Astrocyte (in vitro differentiated cells and primary cell): ENCODE data around the gene DNAJC7. TPM values are rescaled to one million over a fixed set of nuclear protein-coding genes. Genes with fewer than 3 reads are reported as not detected.

ENCODE experiments used
- DNase-seq: peaks from one replicate; pipeline ENCODE4 v3.0.0-alpha.2; 2010; ENCODE audit warnings: low read depth
- FAIRE-seq: peaks from 2 replicates; lab custom pipeline; 2011; peaks lifted over from hg19 to GRCh38; lab: Jason Lieb, UNC
- H2AFZ ChIP-seq: 2 replicates; pipeline ENCODE4 v1.6.0; 2012; ENCODE audit warnings: low read depth, low read length, inconsistent platforms
- H3K27ac ChIP-seq: 2 replicates; pipeline ENCODE4 v1.5.1; 2011; ENCODE audit warnings: low read depth, low read length, inconsistent platforms
- H3K27me3 ChIP-seq: 2 replicates; pipeline ENCODE4 v1.6.0; 2011; ENCODE audit warnings: low read length, inconsistent platforms; ENCODE audit not compliant: insufficient read depth
- H3K36me3 ChIP-seq: 2 replicates; pipeline ENCODE4 v1.5.1; 2011; ENCODE audit warnings: low read length, inconsistent platforms; ENCODE audit not compliant: insufficient read depth
- H3K4me1 ChIP-seq: 2 replicates; pipeline ENCODE4 v1.5.1; 2011; ENCODE audit warnings: low read length, inconsistent platforms; ENCODE audit not compliant: insufficient read depth
- H3K4me2 ChIP-seq: 2 replicates; pipeline ENCODE4 v1.6.0; 2012; ENCODE audit warnings: low read length, inconsistent platforms
- H3K4me3 ChIP-seq: 2 replicates; pipeline ENCODE4 v1.5.1; 2011; ENCODE audit warnings: low read depth, mild to moderate bottlenecking, low read length, inconsistent platforms; ENCODE audit not compliant: insufficient read depth
- H3K79me2 ChIP-seq: 2 replicates; pipeline ENCODE4 v1.6.0; 2012; ENCODE audit warnings: mild to moderate bottlenecking, low read length, inconsistent platforms; ENCODE audit not compliant: insufficient read depth
- H3K9ac ChIP-seq: 2 replicates; pipeline ENCODE4 v1.6.0; 2012; ENCODE audit warnings: mild to moderate bottlenecking, low read length, inconsistent platforms
- H3K9me3 ChIP-seq: 2 replicates; pipeline ENCODE4 v1.5.1; 2012; ENCODE audit warnings: low read depth, mild to moderate bottlenecking, low read length, inconsistent platforms; ENCODE audit not compliant: insufficient read depth
- H4K20me1 ChIP-seq: 2 replicates; pipeline ENCODE4 v1.6.0; 2012; ENCODE audit warnings: low read length, inconsistent platforms; ENCODE audit not compliant: insufficient read depth
- H3K27ac Mint-ChIP-seq: one replicate; pipeline ENCODE4 v1.8.0; 2021; ENCODE audit warnings: mild to moderate bottlenecking, mixed read lengths; ENCODE audit not compliant: unreplicated experiment
- H3K27me3 Mint-ChIP-seq: one replicate; pipeline ENCODE4 v1.8.0; 2021; ENCODE audit warnings: low read depth, mixed read lengths; ENCODE audit not compliant: unreplicated experiment
- H3K36me3 Mint-ChIP-seq: one replicate; pipeline ENCODE4 v1.8.0; 2021; ENCODE audit warnings: low read depth, mixed read lengths; ENCODE audit not compliant: unreplicated experiment
- H3K4me1 Mint-ChIP-seq: one replicate; pipeline ENCODE4 v1.8.0; 2021; ENCODE audit warnings: low read depth, mixed read lengths; ENCODE audit not compliant: unreplicated experiment
- H3K4me3 Mint-ChIP-seq: one replicate; pipeline ENCODE4 v1.8.0; 2021; ENCODE audit warnings: mild to moderate bottlenecking, moderate library complexity, mixed read lengths; ENCODE audit not compliant: unreplicated experiment
- H3K9me3 Mint-ChIP-seq: one replicate; pipeline ENCODE4 v1.8.0; 2021; ENCODE audit warnings: mild to moderate bottlenecking, mixed read lengths; ENCODE audit not compliant: unreplicated experiment
- EZH2 ChIP-seq: IDR thresholded peaks from 2 replicates; pipeline ENCODE4 v1.6.1; 2012; ENCODE audit warnings: mild to moderate bottlenecking, low read length, inconsistent platforms; ENCODE audit not compliant: insufficient read depth
- total RNA-seq: library from RNA; stranded (reverse); gene quantifications from 2 replicates; pipeline ENCODE4 v1.2.1, GENCODE V29; 2021
- TF ChIP-seq, protein P1 (sequence below): IDR thresholded peaks from 2 replicates; pipeline ENCODE4 v1.5.1; 2011; ENCODE audit warnings: low read depth, mild to moderate bottlenecking, inconsistent platforms, low read length, moderate library complexity; ENCODE audit not compliant: insufficient read depth

Gene DNAJC7
- total RNA-seq, 1 donor from 2014 or later = 96.0 TPM

DNA sequence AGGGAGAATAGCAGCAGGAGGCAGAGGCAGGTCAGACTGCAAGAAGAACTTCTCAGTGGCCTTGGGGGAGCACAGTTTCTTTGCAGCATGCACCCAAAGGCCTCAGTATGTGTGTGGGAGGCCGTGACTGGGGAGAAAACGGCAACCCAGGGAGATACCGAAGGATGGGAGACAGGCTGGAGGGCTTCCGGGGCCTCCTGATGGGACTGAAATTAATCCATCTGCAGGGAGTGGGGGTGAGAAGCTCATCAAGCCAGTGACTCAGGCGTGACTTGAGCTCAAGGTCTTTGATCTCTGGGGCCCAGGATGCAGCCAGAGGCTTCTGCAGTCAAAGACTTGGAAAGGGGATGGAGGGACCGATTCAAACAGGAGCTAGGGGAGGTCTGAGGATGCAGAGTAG lies 38.3 kb upstream of the DNAJC7 start:
- Mint-ChIP-seq H3K27ac (no peak overlapping the region), H3K4me1 (peaks cover 6% of the 10 kb centered on the region), H3K4me3 (no peak overlapping the region), H3K36me3 (peaks cover 2% of the 10 kb centered on the region), H3K27me3 (peaks cover 57% of the 10 kb centered on the region), H3K9me3 (no peaks in the 10 kb centered on the region)
- FAIRE-seq (no peak), DNase-seq (no peak)
- Histone ChIP-seq H4K20me1 (no peaks in the 10 kb centered on the region), H3K4me2 (no peak overlapping the region), H3K4me1 (no peaks in the 10 kb centered on the region), H3K9me3 (no peaks in the 10 kb centered on the region), H3K27ac (no peak overlapping the region), H3K27me3 (peaks cover 34% of the 10 kb centered on the region), H3K79me2 (no peaks in the 10 kb centered on the region), H3K4me3 (no peak overlapping the region), H2AFZ (no peak overlapping the region), H3K36me3 (no peaks in the 10 kb centered on the region), H3K9ac (no peak overlapping the region)
- no peak for TF ChIP-seq EZH2
- TF ChIP-seq, protein P1, sequence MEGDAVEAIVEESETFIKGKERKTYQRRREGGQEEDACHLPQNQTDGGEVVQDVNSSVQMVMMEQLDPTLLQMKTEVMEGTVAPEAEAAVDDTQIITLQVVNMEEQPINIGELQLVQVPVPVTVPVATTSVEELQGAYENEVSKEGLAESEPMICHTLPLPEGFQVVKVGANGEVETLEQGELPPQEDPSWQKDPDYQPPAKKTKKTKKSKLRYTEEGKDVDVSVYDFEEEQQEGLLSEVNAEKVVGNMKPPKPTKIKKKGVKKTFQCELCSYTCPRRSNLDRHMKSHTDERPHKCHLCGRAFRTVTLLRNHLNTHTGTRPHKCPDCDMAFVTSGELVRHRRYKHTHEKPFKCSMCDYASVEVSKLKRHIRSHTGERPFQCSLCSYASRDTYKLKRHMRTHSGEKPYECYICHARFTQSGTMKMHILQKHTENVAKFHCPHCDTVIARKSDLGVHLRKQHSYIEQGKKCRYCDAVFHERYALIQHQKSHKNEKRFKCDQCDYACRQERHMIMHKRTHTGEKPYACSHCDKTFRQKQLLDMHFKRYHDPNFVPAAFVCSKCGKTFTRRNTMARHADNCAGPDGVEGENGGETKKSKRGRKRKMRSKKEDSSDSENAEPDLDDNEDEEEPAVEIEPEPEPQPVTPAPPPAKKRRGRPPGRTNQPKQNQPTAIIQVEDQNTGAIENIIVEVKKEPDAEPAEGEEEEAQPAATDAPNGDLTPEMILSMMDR = no peak

DNA sequence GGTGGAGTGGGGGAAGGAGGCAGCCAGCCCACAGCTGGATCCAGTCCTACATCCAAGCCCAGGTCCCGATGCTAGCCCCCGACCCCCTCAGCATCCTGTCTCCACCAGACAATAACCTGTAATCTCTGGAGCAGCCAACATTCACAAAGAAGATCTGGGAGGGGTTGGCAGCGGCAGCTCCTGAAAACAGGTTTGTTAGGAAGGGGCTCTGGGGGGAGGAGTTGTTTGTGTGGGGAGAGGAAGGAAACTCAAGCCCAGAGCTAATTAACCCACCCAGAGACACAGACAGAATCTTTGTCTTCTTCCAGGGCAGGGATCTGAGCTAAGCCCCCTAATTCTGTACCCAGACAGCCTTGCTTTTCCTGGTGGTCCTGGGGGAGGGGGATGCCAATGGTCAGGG lies 37.8 kb upstream of the DNAJC7 start:
- Histone ChIP-seq H3K27ac (no peak overlapping the region), H3K36me3 (no peaks in the 10 kb centered on the region), H3K4me1 (peaks cover 1% of the 10 kb centered on the region), H3K4me3 (no peak overlapping the region), H4K20me1 (no peaks in the 10 kb centered on the region), H3K9ac (no peak overlapping the region), H3K9me3 (no peaks in the 10 kb centered on the region), H3K79me2 (no peaks in the 10 kb centered on the region), H3K4me2 (no peak overlapping the region), H3K27me3 (peaks cover 34% of the 10 kb centered on the region), H2AFZ (no peak overlapping the region)
- Mint-ChIP-seq H3K9me3 (no peaks in the 10 kb centered on the region), H3K36me3 (peaks cover under 1% of the 10 kb centered on the region), H3K27me3 (peaks cover 54% of the 10 kb centered on the region), H3K4me1 (peaks cover 6% of the 10 kb centered on the region), H3K27ac (no peak overlapping the region), H3K4me3 (no peak overlapping the region)
- no peak for FAIRE-seq
- TF ChIP-seq EZH2 = no peak
- TF ChIP-seq, protein P1 = no peak
- DNase-seq = no peak

DNA sequence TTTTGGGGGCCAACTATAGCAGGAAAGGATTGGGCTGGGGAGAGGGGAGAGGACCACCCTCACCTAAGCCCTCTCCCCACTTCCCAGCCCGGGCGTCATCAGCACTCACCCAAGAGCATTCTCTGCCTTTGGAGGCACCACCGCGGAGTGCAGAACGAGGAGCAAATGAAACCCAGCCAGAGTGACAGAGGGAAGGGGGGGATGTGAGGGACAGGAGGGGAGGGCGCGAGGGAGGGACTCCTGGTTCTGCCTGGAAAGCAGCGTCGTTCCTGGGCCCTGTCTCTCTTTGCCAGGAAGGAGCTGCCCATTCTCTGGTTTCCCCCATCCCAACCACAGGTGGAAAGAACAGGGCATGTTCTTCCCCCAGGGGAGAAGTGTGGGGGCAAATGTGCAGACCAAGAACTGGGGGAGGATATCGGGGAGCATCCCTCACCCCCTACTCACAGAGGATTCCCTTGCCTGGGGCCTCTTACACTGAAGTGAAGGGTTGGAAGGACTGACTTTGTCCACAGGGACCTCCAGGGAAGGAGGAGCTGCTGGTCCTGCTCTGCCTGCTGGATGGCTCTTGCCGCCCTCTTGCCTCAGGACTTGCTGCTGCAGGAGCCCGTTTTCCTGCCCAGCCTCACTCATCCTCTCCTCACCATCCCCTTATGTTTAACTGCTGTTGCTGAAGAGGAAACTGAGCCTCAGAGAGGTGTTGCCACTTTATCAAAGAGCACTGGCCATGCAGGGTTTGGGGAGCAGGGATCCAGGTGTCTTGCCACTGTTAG lies 36.7 kb upstream of the DNAJC7 start:
- H4K20me1 ChIP-seq = no peaks in the 10 kb centered on the region
- H3K9me3 ChIP-seq = no peaks in the 10 kb centered on the region
- H3K36me3 ChIP-seq = no peaks in the 10 kb centered on the region
- peaks cover 2% of the 10 kb centered on the region for H3K4me1 ChIP-seq
- DNase-seq (no peak), FAIRE-seq (no peak)
- H3K4me1 Mint-ChIP-seq = peaks cover 6% of the 10 kb centered on the region
- no peaks in the 10 kb centered on the region for H3K36me3 Mint-ChIP-seq
- H3K79me2 ChIP-seq = no peaks in the 10 kb centered on the region
- no peak overlapping the region for H3K4me3 Mint-ChIP-seq
- no peak overlapping the region for H3K9ac ChIP-seq
- H3K4me3 ChIP-seq = no peak overlapping the region
- H3K27ac ChIP-seq = no peak overlapping the region
- H3K27me3 Mint-ChIP-seq = peaks cover 57% of the 10 kb centered on the region
- H3K9me3 Mint-ChIP-seq = no peaks in the 10 kb centered on the region
- H3K4me2 ChIP-seq = no peak overlapping the region
- no peak overlapping the region for H3K27ac Mint-ChIP-seq
- no peak overlapping the region for H2AFZ ChIP-seq
- peaks cover 43% of the 10 kb centered on the region for H3K27me3 ChIP-seq
- TF ChIP-seq EZH2 = no peak
- TF ChIP-seq, protein P1 = no peak
